GF-D8 (cell line): Measurements from ENCODE around the gene PDGFRB.
"Not testable (repeated sequence)": the region's sequence is repeated elsewhere in the genome, so short reads cannot be mapped to it uniquely, and the experiment has no call there.

Experiments used
- DNase-seq: peaks from one replicate; lab custom pipeline; 2025; lab: John Stamatoyannopoulos, UW

Gene PDGFRB

GRCh38 chr5:150114102-150114641, 41.5 kb downstream of the PDGFRB start:
- no peak for DNase-seq

DNA sequence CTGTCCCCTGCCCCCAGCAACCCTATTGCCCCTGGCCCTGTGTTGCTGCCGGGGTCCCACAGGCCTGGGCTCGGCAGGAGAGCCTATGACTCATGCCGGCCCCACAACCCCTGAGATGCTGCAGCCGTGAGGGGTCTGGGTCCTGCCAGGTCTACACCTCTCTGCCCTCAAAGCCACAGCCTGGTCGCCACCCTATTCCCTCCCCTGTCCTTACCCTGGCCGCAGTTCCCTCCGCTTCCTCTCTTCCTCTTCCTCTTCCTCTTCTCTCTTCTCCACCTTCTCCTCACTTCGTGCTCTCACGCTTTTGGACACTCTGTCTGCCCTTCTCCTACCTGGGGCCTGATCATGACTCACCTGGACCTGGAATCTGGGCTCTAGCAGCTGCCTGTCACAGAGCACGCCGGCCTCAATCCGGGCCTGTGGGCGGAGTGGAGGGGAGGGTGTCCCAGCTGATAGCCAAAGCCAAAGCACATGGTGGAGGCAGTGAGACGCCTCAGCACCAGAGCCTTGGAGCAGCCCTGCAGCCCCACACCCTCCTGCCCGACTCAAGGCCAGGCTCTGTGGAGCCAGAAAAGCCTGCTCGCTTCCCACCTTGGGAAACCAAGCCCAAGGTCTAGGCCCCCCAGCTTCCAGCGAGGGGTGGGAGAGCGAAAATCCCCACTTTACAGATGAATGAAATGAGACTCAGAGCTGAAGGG, 42.4 kb downstream of the PDGFRB start:
- no peak for DNase-seq

DNA sequence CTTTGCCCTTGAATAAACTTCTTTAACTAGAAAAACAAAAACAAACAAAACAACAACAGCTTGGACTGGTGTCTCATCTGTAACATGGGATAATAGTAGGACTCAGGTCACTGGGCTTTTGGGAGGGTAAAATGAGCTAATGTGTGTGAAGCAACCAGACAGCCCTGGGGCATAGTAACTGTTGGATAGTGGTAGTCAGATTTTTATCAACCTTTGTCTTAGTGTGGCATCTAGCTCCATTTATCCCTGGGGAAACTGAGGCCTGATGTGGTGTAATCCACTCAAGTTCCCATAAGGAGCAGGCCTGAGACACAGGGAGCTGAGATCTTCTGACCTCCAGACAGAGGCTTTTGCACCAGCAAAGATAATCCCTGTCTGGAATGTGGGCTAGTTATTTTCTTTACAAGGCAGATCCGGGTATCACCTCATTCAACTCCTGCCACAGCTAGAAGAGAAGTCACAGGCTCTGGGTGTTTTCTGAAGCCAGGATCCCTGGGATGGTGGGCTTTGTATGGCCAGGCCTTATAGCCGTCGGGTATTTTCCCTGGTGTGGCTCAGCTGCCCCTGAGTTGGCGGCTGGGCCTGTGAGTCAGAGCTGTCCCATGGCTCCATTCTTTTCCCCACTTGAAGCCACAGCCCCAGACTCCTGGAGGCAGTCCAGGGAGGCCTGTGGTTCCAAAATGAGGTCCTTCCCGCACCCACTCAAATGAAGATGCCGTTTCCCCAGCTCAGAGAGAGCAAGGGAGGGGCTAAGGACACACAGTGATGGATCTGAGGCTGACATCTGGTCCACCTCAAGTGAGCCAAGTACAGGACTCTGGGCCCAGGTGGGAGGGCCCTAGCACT, 43.2 kb downstream of the PDGFRB start:
- no peak for DNase-seq

DNA sequence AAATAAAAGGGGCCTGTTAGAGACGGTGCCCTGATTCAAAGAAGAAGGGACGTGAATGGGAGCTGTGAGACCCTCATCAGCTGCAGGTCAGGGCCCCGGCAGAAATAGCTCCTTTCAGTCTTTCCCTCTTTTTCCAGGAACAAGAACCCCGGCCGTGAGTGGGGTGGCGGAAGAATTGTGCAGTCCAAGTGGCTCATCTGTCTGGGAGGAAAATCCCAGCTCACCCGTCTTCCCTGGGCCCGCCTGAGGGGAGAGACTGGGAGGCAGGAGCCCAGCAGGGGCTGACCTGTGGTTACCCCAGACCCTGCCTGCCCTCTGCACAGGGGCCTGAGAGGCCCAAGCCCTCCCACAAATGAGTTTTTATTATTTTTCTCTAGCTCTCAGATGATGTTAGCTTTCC, 44.5 kb downstream of the PDGFRB start:
- no peak for DNase-seq

DNA sequence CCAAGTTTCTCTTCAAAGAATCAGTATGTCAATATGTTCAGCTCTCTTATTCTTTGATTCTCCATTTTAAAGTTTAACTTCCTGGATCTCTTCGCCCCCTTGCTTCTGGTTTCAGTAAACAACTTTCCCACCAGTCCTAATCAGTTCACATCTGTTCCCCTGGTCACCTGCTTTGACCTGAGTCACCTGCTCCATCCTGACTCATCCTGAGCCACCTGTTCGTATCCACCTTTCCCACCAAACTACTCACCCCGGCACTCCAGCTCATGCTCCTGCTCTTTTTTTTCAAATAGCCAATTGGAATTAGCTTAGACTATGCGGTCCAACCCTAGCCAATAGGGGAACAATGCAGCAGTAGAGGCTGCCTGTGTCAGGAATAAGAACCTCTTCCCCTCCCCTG, 45.7 kb downstream of the PDGFRB start:
- DNase-seq: no peak

- no peak for DNase-seq
Observed at GRCh38 chr5:150108711-150109514, 46.7 kb downstream of the PDGFRB start.

DNA sequence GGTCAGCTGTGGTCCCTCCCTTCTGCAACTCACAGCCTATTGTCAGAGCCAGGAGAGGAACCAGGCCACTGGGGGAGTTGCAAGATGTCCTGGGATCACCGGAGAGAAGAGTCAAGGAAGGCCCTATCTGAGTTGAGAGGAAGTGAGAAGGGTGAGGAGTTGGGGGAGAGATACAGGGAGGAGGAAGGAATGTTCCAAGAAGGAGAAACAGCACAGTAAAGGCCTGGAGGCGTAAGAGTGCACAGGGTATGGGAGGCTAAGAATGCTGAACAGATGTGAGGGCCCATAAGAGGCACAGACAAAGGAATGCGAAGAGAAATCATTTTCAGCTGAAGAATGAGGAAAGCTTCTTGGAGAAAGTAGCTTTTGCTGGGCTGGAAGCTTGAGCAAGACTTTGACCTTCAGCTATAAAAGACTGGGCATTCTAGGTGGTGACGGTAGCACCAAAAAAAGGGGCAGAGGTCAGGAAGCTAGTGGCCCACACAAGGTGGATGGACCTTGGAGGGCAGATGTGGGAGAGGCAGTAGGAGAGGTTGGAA, 47.7 kb downstream of the PDGFRB start:
- no peak for DNase-seq

DNA sequence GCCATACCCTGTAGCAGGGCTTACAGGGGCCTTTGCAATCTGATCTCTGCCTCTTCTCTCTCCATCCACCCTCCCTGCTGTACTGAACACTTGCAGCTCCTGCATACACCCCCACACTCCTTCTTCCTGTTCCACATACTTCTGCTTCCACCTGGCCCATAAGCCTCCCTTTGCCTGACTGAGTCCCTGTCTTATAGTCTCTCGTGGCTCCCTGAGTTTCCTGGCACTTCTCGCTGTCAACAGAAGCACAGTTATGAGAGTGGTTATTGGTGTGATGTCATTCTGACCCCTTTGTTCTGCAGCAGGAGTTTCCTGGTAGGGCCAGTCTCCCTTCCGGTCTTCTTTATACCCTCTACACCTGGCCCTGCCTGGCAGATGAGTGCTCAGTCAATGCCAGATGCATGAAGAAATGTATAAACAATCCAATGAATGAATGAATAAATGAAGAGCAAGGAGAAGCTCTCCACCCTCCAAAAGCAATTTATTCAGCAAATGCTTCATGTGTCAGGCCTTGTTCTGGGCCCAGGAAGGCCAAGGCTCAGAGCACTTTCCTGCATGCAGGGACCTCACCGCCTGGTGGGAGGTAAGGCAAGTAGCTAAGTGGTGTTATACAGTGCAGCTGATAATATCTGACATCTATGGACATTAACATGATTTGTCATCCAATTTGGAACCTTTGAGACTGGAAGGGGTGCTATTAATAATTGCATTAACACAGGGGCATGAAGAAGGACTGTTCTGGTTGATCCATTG, 48.8 kb downstream of the PDGFRB start:
- no peak for DNase-seq

DNA sequence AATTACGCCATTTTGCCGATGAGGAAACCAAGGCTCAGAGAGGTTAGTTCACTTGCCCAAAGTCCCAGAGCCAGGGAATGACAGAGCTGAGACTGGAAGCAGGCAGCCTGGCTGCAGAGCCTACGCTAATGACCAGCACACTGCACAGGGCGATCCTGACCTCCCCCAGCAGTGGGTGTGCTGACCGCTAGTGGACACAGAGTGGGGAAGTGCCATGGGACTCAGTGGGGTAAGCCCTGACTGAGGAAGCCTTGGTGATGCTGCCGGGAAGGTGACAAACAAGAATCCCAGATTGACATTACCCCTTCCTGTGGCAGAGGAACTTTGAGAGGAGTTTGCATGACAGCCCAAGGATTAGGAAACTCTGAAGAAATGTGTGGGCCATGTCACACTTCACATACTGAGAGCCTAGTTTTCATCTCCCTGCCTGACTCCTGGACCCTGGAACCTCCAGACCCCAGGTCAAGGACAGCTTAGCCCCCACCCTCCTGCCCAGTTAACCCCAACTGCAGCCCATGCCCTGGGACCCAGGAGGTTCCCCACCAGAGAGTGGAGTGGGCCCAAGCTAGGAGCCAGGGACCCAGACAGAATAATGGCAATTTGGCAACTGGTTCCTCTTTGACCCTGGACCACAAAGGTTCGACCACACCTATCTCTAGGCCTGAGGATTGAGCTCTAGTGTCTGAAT, 49.6 kb downstream of the PDGFRB start:
- DNase-seq: no peak

- no peak for DNase-seq
Observed at GRCh38 chr5:150104550-150104870, 51.1 kb downstream of the PDGFRB start.

- DNase-seq: no peak
Observed at GRCh38 chr5:150103678-150104549, 51.7 kb downstream of the PDGFRB start.

DNA sequence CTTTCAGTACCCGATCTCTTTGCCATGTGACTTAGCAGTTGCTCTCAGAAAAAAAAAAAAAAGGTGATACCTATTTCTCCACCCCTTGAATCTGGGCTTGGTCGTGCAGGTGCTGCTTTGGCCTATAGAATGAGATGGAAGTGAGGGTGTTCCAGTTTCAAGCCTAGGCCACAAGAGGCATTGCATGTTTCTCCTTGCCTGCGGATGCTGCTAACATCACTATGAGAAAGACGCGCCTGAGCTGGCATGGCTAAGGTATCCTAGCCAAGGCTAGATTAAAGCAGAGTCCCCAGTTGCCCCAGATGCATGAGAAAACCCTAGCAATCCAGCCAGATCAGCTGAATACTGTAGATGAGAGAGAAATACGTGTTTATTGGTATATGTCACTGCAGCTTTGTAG, 54.6 kb downstream of the PDGFRB start:
- no peak for DNase-seq

GRCh38 chr5:150097152-150097551, 58.5 kb downstream of the PDGFRB start:
- DNase-seq: no peak

DNA sequence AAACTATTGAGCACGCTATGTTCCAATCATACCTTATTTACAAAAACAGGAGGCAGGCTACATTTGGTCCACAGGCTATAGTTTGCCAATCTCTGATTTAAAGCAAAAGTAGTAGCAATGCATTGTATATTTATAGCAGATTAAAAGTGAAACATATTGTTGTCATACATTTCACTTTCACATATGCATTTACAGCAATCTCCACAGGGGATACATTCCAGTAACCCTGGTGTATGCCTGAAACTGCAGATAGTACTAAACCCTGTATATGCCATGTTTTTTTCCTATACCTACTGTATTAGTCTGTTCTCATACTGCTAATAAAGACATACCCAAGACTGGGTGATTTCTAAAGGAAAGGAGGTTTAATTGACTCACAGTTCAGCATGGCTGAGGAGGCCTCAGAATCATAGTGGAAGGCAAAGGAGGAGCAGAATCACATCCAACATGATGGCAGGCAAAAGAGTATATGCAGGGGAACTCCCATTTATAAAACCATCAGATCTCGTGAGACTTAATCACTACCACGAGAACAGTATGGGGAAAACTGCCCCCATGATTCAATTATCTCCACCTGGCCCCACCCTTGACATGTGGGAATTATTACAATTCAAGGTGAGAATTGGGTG, 63.4 kb downstream of the PDGFRB start:
- no peak for DNase-seq

DNA sequence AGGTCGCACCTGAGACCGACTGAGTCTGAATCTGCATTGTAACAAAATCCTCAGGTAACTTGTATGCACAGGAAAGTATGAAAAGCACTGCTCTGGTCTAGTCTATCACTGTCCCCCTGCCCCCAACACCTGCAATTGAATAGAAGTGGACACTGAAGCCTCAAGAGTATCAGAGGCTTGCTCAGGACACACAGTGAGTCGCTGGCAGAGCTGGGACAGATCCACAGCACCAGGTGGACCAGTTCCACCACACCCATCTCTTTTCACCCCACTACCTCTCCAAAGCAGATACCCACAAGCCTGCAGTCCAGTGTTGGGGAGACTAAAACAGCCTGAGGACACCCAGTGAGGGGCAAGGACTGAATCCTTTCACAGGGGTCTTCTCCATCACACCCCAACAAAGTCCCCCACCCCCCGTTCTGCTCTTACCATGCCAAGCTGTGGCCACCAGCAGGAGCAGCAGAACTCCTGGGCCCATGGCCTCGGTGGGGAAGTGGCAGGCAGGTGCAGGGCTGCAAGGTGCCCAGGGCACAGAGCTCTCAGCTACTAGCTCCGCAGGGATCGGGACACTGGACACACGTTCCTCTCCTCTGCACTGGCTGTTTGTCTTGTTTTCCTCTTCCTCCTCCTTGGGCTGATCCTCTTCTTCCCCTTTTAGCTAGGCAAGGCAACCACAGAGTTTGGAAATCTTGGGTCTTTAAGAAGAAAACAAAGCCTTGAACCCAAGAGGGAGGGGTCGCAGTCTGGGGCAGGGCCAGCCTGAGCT, 69.5 kb downstream of the PDGFRB start, which contains the start of gene CSF1R:
CSF1R (minus strand) TSS at position 605 of the 766 bp plus-strand sequence; CDS start at position 478, 127 bp downstream.
- peak; percentile 27 for DNase-seq

DNA sequence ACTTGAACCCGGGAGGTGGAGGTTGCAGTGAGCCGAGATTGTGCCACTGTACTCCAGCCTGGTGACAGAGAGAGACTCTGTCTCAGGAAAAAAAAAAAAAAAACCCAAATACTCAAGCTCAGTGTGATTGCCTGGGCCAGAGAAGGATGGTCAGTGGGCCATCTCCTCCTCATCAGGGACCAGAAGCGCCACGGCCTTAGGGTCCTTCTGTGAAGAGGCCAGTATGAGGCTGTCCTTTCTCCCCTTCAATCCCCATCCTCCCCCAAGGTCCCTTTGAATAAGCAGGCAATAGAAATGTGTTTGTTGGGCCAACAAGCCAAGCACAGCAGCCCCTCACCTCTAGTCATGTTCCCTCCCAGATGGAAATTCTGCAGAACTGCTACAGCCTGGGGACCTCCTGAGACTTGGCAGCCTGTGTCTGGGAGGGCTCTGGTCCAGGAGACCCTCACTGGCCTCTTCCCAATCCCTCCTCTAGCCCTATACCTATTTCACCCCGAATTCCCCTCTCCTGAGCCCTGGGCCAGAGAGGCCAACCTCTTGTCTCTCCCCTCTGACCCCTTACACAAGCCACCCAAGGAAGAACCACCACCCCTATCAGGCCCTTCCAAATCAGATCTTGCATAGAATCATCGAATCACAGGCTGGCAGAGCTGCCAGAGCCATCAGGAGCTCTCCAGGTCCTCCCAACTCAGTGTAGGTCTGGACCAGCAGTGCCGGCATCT, 70.3 kb downstream of the PDGFRB start:
- DNase-seq: no peak

GRCh38 chr5:150084754-150085153, 70.9 kb downstream of the PDGFRB start:
- not testable (repeated sequence) for DNase-seq

- no peak for DNase-seq
Observed at GRCh38 chr5:150082889-150083288, 72.8 kb downstream of the PDGFRB start.
